Measurements from ENCODE around the gene SNRPD2. TPM values are rescaled to one million over a fixed set of nuclear protein-coding genes. Genes with fewer than 3 reads are reported as not detected.

Gene SNRPD2
- polyA plus RNA-seq, 1 donor = 249 TPM

DNA sequence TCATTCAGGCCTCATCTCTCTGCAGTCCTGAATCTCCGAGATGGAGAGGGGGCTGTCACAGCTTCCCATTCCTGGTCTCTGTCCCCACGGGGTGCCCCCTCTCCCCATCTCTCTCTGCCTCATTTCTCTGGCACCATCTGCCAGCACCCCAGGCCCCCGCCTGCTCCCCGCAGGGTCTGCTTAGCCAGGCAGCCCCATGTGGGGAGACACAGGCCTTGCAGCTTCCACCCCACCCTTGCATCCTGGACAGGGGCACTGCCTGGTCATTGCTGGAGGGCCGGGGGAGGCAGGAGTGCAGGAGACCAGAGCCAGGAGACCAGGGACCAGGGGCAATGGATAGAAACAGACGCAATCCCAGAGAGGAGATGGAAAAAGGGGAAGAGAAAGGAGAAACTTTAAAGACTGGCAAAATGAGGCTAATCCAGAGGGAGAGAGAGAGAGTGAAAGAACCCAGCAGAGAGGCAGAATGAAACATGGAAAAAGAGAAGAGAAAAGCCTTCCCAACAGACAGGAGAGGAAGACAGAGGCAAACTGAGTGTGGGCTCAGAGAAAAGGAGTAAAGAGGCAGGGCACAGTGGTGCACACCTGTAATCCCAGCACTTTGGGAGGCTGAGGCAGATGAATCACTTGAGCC, 32.5 kb downstream of the SNRPD2 start:
- H3K27ac ChIP-seq (ENCODE audit: low read length) = no peak overlapping the region
- H3K4me1 ChIP-seq (ENCODE audit: control insufficient read depth, insufficient read depth, low read length) = no peaks in the 10 kb centered on the region
- no peaks in the 10 kb centered on the region for H3K36me3 ChIP-seq (ENCODE audit: control insufficient read depth, insufficient read depth, low read length)
- 87% methylated on average over 2 of the region's 6 CpGs for WGBS (ENCODE audit: insufficient coverage, low lambda C conversion rate)
- H3K9me3 ChIP-seq (ENCODE audit: control insufficient read depth, low read depth, low read length) = no peaks in the 10 kb centered on the region
- peaks cover 21% of the 10 kb centered on the region for H3K27me3 ChIP-seq (ENCODE audit: control insufficient read depth, insufficient read depth, low read length)
- no peak overlapping the region for H3K4me3 ChIP-seq (ENCODE audit: low read length)
- no peak for DNase-seq

DNA sequence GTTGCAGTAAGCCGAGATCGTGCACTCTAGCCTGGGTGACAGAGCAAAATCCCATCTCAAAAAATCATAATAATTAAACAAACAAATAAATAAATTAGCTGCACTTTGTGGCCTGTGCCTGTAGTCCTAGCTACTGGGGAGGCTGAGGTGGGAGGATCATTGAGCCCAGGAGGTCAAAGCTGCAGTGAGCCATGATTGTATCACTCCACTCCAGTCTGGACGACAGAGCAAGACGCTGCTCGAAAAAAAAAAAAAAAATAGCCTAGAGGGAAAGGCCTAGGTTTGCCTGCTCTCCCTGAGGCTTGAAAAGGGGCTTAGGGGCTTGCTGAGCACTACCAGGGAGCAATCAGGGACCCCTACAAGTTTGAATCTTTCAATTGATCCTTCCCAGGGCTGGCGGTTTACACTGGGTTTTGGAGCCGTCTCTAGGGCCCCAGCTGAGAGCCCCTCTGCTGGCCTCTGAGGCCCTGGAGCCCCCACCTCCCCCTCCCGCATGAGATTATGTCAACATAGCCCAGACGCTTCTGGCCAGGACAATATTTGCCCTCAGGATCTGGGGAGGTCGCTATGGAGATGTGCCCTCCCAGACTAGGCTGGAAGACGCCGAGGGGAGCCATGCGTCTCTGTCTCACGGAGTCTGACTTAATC, 34.1 kb downstream of the SNRPD2 start:
- H3K9me3 ChIP-seq (ENCODE audit: control insufficient read depth, low read depth, low read length) = no peaks in the 10 kb centered on the region
- peak in 1 of 2 donors; percentile 43 for DNase-seq
- H3K4me1 ChIP-seq (ENCODE audit: control insufficient read depth, insufficient read depth, low read length) = no peaks in the 10 kb centered on the region
- no peak overlapping the region for H3K27ac ChIP-seq (ENCODE audit: low read length)
- H3K4me3 ChIP-seq (ENCODE audit: low read length) = no peak overlapping the region
- 20% methylated on average over 1 of the region's 14 CpGs for WGBS (ENCODE audit: insufficient coverage, low lambda C conversion rate)
- no peaks in the 10 kb centered on the region for H3K36me3 ChIP-seq (ENCODE audit: control insufficient read depth, insufficient read depth, low read length)
- peaks cover 25% of the 10 kb centered on the region for H3K27me3 ChIP-seq (ENCODE audit: control insufficient read depth, insufficient read depth, low read length)

DNA sequence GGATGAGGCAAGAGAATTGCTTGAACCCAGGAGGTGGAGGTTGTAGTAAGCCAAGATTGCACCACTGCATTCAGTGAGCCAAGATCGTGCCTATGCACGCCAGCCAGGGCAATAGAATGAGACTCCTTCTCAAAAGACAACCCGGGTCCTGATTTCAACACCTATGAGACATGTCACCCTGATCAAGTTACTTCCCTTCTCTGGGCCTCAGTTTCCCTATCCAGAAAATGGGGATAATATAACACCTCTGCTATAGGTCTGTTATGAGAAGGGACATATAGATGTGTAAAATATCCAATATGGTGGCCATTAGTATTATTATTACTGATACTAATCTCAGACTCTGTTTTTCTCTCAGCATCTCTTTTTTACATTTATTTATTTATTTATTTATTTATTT, 36.7 kb downstream of the SNRPD2 start:
- no peaks in the 10 kb centered on the region for H3K36me3 ChIP-seq (ENCODE audit: control insufficient read depth, insufficient read depth, low read length)
- no peak for DNase-seq
- no peak overlapping the region for H3K27ac ChIP-seq (ENCODE audit: low read length)
- H3K27me3 ChIP-seq (ENCODE audit: control insufficient read depth, insufficient read depth, low read length) = peaks cover 17% of the 10 kb centered on the region
- no peaks in the 10 kb centered on the region for H3K9me3 ChIP-seq (ENCODE audit: control insufficient read depth, low read depth, low read length)
- H3K4me3 ChIP-seq (ENCODE audit: low read length) = no peak overlapping the region
- no CpG with 5 or more reads among the region's 3 CpGs for WGBS (ENCODE audit: insufficient coverage, low lambda C conversion rate)
- H3K4me1 ChIP-seq (ENCODE audit: control insufficient read depth, insufficient read depth, low read length) = no peaks in the 10 kb centered on the region

GRCh38 chr19:45653634-45654033, 38.1 kb downstream of the SNRPD2 start:
- no peak overlapping the region for H3K27ac ChIP-seq (ENCODE audit: low read length)
- H3K27me3 ChIP-seq (ENCODE audit: control insufficient read depth, insufficient read depth, low read length) = peaks cover 11% of the 10 kb centered on the region
- H3K4me1 ChIP-seq (ENCODE audit: control insufficient read depth, insufficient read depth, low read length) = no peaks in the 10 kb centered on the region
- no peak for DNase-seq
- no peaks in the 10 kb centered on the region for H3K9me3 ChIP-seq (ENCODE audit: control insufficient read depth, low read depth, low read length)
- H3K36me3 ChIP-seq (ENCODE audit: control insufficient read depth, insufficient read depth, low read length) = no peaks in the 10 kb centered on the region
- no peak overlapping the region for H3K4me3 ChIP-seq (ENCODE audit: low read length)
- 32% methylated on average over 3 of the region's 5 CpGs for WGBS (ENCODE audit: insufficient coverage, low lambda C conversion rate)

DNA sequence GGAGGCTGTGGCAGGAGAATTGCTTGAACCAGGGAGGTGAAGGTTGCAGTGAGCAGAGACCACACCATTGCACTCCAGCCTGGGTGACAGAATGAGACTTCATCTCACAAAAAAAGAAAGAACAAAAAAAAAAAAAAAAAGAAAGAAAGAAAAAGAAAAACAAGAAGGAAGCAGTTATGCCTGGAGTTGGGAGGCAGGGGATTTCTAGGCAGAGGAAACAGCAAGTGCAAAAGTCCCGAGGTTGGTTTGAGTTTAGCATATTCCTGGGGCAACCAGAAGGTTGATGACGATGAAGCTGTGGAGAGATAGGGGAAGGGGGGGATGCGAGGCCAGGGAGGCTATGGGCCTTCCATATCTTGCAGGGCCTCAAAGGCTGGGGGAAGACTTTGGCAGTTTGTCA, 41.0 kb downstream of the SNRPD2 start:
- Histone ChIP-seq H3K4me3 (ENCODE audit: low read length) (no peak overlapping the region), H3K27ac (ENCODE audit: low read length) (no peak overlapping the region), H3K27me3 (ENCODE audit: control insufficient read depth, insufficient read depth, low read length) (peaks cover 16% of the 10 kb centered on the region), H3K9me3 (ENCODE audit: control insufficient read depth, low read depth, low read length) (no peaks in the 10 kb centered on the region), H3K36me3 (ENCODE audit: control insufficient read depth, insufficient read depth, low read length) (no peaks in the 10 kb centered on the region), H3K4me1 (ENCODE audit: control insufficient read depth, insufficient read depth, low read length) (peaks cover 4% of the 10 kb centered on the region)
- WGBS (ENCODE audit: insufficient coverage, low lambda C conversion rate) = no CpG with 5 or more reads among the region's 3 CpGs
- DNase-seq = no peak

- no CpG with 5 or more reads among the region's 9 CpGs for WGBS (ENCODE audit: insufficient coverage, low lambda C conversion rate)
- no peaks in the 10 kb centered on the region for H3K36me3 ChIP-seq (ENCODE audit: control insufficient read depth, insufficient read depth, low read length)
- H3K27me3 ChIP-seq (ENCODE audit: control insufficient read depth, insufficient read depth, low read length) = peaks cover 35% of the 10 kb centered on the region
Observed at GRCh38 chr19:45646345-45646698, 45.4 kb downstream of the SNRPD2 start.

GRCh38 chr19:45645631-45646344, 46.0 kb downstream of the SNRPD2 start:
- no CpG with 5 or more reads among the region's 27 CpGs for WGBS (ENCODE audit: insufficient coverage, low lambda C conversion rate)
- peaks cover 35% of the 10 kb centered on the region for H3K27me3 ChIP-seq (ENCODE audit: control insufficient read depth, insufficient read depth, low read length)
- H3K4me1 ChIP-seq (ENCODE audit: control insufficient read depth, insufficient read depth, low read length) = peaks cover 19% of the 10 kb centered on the region
- H3K36me3 ChIP-seq (ENCODE audit: control insufficient read depth, insufficient read depth, low read length) = no peaks in the 10 kb centered on the region
- peaks cover 5% of the 10 kb centered on the region for H3K9me3 ChIP-seq (ENCODE audit: control insufficient read depth, low read depth, low read length)
- no peak overlapping the region for H3K27ac ChIP-seq (ENCODE audit: low read length)
- DNase-seq = peak; percentile 49 to 62
- no peak overlapping the region for H3K4me3 ChIP-seq (ENCODE audit: low read length)

More at GRCh38 chr19:45646345-45646698, 45.4 kb downstream of the SNRPD2 start:
- no peak for DNase-seq
- Histone ChIP-seq H3K4me1 (ENCODE audit: control insufficient read depth, insufficient read depth, low read length) (peaks cover 14% of the 10 kb centered on the region), H3K27ac (ENCODE audit: low read length) (no peak overlapping the region), H3K9me3 (ENCODE audit: control insufficient read depth, low read depth, low read length) (peaks cover 5% of the 10 kb centered on the region), H3K4me3 (ENCODE audit: low read length) (no peak overlapping the region)

GRCh38 chr19:45645068-45645630, 46.6 kb downstream of the SNRPD2 start:
- peaks cover 21% of the 10 kb centered on the region for H3K4me1 ChIP-seq (ENCODE audit: control insufficient read depth, insufficient read depth, low read length)
- DNase-seq = no peak
- peak overlapping the region; percentile 16 for H3K4me3 ChIP-seq (ENCODE audit: low read length)
- no peak overlapping the region for H3K27ac ChIP-seq (ENCODE audit: low read length)
- H3K9me3 ChIP-seq (ENCODE audit: control insufficient read depth, low read depth, low read length) = peaks cover 5% of the 10 kb centered on the region
- H3K27me3 ChIP-seq (ENCODE audit: control insufficient read depth, insufficient read depth, low read length) = peaks cover 35% of the 10 kb centered on the region
- no peaks in the 10 kb centered on the region for H3K36me3 ChIP-seq (ENCODE audit: control insufficient read depth, insufficient read depth, low read length)
- no CpG with 5 or more reads among the region's 35 CpGs for WGBS (ENCODE audit: insufficient coverage, low lambda C conversion rate)

- no peak overlapping the region for H3K4me3 ChIP-seq (ENCODE audit: low read length)
- DNase-seq = no peak
- no peaks in the 10 kb centered on the region for H3K36me3 ChIP-seq (ENCODE audit: control insufficient read depth, insufficient read depth, low read length)
- H3K4me1 ChIP-seq (ENCODE audit: control insufficient read depth, insufficient read depth, low read length) = peaks cover 21% of the 10 kb centered on the region
- H3K27me3 ChIP-seq (ENCODE audit: control insufficient read depth, insufficient read depth, low read length) = peaks cover 35% of the 10 kb centered on the region
- H3K27ac ChIP-seq (ENCODE audit: low read length) = no peak overlapping the region
- no CpG with 5 or more reads among the region's 14 CpGs for WGBS (ENCODE audit: insufficient coverage, low lambda C conversion rate)
- peaks cover 5% of the 10 kb centered on the region for H3K9me3 ChIP-seq (ENCODE audit: control insufficient read depth, low read depth, low read length)
Observed at GRCh38 chr19:45643927-45644771, 47.6 kb downstream of the SNRPD2 start.

Measured in large intestine (tissue), 3 donors.